Measurements from ENCODE around the gene SLC29A2. TPM values are rescaled to one million over a fixed set of nuclear protein-coding genes. Genes with fewer than 3 reads are reported as not detected.
A peak's percentile ranks its signal among the peaks of the same experiment; 100 is the strongest.

SLC29A2 gene, protein sequence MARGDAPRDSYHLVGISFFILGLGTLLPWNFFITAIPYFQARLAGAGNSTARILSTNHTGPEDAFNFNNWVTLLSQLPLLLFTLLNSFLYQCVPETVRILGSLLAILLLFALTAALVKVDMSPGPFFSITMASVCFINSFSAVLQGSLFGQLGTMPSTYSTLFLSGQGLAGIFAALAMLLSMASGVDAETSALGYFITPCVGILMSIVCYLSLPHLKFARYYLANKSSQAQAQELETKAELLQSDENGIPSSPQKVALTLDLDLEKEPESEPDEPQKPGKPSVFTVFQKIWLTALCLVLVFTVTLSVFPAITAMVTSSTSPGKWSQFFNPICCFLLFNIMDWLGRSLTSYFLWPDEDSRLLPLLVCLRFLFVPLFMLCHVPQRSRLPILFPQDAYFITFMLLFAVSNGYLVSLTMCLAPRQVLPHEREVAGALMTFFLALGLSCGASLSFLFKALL
- 1.1 TPM for total RNA-seq
- 2.1 TPM for polyA plus RNA-seq

DNA sequence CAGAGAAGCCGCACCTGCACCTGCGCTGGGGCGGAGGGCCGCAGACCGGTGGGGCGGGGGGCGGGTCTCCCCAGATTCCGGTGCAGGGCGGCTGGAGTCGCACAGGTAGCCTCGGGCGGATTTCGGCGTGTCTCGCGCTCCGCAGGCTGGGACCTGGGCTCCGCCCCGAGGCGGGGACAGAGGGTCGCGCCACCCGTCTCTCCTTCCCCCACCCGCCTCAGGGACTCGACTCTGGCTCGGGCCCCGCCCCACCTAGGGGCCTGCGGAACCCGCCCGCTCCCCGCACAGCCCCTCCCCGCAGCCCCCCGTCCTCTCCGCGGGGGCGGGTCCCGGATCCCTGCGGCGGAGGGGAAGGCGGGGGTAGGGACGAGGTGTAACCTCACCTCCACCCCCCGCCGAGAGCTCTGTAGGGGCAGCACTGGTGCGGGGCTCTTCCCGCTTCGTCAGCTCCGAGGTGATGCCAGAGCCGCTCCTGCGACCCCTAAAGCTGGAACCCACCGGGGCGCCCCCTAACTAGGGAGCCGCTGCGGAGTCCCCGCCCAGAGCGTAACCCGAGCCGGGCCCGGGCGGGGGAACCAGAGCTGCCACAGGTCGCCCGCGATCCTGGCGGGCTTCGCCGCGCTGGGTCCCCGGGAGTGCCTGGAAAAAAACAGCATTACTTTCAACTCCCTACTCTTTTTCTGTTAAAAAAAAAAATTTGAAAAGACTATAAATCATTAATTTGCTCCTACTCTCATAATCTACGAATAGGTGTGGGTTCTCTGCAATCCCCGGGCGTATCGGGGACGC, at the start of gene SLC29A2:
TSS of gene SLC29A2 (minus strand) at position 134 of the 789 bp plus-strand sequence. CDS start 169 bp downstream, outside the sequence.
- H3K4me3 ChIP-seq (ENCODE audit: low read depth, low read length), result peak within 1 kb of the TSS; percentile 57
- DNase-seq (ENCODE audit: extremely low spot score), result peak; percentile 53
- H3K4me1 ChIP-seq (ENCODE audit: insufficient read depth), result no peaks in the 10 kb centered on the region
- WGBS, result under 1% methylated on average over 71 of the region's 72 CpGs
- H3K27ac ChIP-seq (ENCODE audit: low read depth), result peak within 1 kb of the TSS; percentile 31
- no peaks in the 10 kb centered on the region for H3K36me3 ChIP-seq (ENCODE audit: insufficient read depth)

DNA sequence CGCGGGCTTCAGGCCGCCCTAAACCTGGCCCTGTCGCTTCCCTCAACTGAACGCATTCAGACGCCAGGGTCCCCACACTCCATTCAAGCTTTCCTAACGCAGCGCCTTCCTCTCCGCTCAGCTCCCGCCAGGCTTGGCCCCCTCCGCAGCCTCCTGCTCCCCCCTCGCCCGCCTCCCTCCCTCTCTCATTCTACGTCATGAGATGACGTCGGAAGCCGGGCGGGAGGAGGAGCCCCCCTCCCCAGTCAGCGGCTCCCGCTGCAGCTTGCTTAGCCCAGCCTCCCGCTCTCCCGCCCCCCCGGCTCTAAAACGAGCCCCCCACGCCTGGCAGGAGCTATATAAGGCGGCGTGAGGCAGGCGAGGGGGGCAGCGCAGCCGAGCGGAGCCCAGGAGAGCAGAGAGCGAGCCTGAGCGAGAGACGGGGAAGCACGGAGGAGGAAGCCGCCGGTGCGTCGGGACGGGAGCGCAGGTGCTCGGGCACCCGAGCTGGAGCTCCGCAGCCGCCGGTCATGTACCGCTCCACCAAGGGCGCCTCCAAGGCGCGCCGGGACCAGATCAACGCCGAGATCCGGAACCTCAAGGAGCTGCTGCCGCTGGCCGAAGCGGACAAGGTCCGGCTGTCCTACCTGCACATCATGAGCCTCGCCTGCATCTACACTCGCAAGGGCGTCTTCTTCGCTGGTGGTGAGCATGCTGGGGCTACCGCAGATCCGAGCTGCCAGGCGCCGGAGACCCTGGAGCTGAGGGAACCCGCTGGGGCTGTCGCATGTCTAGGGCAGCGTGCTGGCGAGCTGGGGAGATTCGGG, 49.3 kb upstream of the SLC29A2 start, which contains the start of gene NPAS4:
TSS of gene NPAS4 (plus strand) at position 365 of the 806 bp plus-strand sequence. CDS start at position 510, 145 bp downstream.
- Histone ChIP-seq H3K4me1 (ENCODE audit: insufficient read depth) (no peaks in the 10 kb centered on the region), H3K4me3 (ENCODE audit: low read depth, low read length) (no peak within 1 kb of the TSS), H3K36me3 (ENCODE audit: insufficient read depth) (no peaks in the 10 kb centered on the region), H3K27ac (ENCODE audit: low read depth) (no peak within 1 kb of the TSS)
- no peak for DNase-seq (ENCODE audit: extremely low spot score)
- WGBS, result 18% methylated on average over 71 of the region's 71 CpGs

DNA sequence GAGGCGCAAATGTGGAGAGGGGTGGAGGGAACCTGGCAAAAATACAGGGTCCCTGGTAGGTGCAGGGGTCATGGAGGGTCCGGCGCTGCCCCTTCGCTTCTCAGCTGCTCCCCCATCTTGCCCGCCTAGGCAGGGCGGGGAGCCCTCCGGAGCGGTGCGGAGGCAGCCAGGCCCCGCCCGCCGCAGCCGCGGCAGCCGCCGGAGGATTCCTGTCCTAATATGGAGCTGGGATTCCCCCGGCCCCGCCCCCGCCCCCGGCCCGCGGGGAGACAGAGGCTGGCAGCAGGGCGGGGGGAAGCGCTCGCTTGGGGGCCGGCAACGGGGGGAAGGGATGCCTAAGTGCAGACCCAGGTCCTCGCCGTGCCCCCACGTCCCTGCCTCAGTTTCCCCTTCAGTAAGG, 48.3 kb upstream of the SLC29A2 start:
- no peak for DNase-seq (ENCODE audit: extremely low spot score)
- Histone ChIP-seq H3K27ac (ENCODE audit: low read depth) (no peak overlapping the region), H3K4me1 (ENCODE audit: insufficient read depth) (no peaks in the 10 kb centered on the region), H3K36me3 (ENCODE audit: insufficient read depth) (no peaks in the 10 kb centered on the region), H3K4me3 (ENCODE audit: low read depth, low read length) (no peak overlapping the region)
- WGBS, result 5% methylated on average over 30 of the region's 30 CpGs

DNA sequence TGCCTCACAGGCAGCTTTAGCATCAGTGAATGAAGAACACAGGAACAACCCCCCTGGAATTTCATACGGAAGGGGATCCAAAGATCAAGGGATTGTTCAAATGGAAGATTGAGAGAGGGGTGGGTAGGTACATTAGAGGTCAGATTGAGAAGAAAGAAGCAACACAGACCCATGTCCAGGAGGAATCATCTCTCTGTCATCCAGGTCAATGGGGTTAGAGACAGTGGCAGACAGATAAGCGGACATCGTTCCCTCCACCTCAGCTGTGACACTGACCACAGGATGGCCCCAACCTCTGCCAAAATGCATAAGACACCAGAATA, 47.4 kb upstream of the SLC29A2 start:
- WGBS, result 57% methylated on average over 3 of the region's 3 CpGs
- Histone ChIP-seq H3K36me3 (ENCODE audit: insufficient read depth) (no peaks in the 10 kb centered on the region), H3K27ac (ENCODE audit: low read depth) (no peak overlapping the region), H3K4me1 (ENCODE audit: insufficient read depth) (no peaks in the 10 kb centered on the region), H3K4me3 (ENCODE audit: low read depth, low read length) (no peak overlapping the region)
- DNase-seq (ENCODE audit: extremely low spot score), result no peak

DNA sequence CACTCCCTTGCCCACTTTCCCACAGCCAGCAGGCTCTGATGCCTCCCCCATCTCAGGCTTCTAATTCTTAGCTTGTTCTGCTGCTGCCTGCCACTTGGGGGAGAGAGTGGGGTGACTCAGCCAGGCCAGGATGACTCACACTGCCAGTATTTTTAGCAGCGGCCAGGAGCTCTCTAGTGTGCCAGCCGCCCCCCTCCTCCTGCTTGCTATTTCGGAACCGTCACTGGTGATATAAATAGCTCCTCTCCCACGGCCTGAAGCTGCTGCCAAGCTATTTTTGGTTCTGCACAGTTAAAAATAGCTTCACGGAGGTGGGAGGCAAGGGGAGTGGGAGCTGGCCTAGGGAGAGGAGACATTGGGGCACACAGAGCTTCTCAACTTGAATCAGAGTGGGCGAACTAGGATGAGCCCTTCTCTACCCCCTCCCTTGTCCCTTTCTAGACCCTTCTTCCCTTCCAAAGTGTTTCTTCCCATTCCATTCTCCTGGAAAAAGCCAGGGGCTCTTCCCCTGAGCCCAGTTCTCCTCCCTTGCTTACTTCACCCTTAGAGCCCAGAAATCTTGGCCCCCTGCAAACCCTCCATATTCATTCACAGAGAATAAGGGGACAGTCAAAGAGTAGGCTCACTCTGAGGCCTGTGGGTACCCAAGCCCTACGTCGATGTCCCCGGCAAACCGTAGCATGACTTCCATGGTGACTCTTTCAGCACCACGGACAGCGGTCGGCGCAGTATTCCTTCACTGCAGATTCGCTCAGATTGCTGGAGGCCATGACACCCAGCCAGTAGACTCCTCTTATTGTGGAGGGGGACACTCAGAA, 46.8 kb upstream of the SLC29A2 start:
- WGBS, result 5% methylated on average over 16 of the region's 16 CpGs
- no peaks in the 10 kb centered on the region for H3K4me1 ChIP-seq (ENCODE audit: insufficient read depth)
- H3K36me3 ChIP-seq (ENCODE audit: insufficient read depth), result no peaks in the 10 kb centered on the region
- H3K27ac ChIP-seq (ENCODE audit: low read depth), result no peak overlapping the region
- H3K4me3 ChIP-seq (ENCODE audit: low read depth, low read length), result no peak overlapping the region
- DNase-seq (ENCODE audit: extremely low spot score), result no peak

DNA sequence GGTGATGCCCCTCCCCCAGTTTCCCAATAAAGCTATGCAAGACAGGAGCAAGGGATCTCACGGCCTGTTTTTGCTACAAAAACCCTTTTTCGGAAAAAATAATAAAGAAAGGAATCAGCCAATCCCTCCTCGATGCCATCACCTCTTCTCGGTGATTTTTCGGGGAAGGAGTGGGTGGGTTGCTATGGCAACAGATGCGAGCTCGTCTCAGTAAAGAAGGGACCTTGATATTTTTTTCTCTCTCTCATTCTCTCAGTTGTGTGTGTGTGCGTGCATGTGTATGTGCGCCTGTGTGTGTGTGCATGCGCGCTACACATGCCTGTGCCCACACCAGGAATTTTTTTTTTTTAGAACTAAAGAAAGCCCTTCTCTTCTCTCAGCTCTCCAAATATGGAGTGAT, 45.4 kb upstream of the SLC29A2 start:
- Histone ChIP-seq H3K4me3 (ENCODE audit: low read depth, low read length) (no peak overlapping the region), H3K4me1 (ENCODE audit: insufficient read depth) (no peaks in the 10 kb centered on the region), H3K27ac (ENCODE audit: low read depth) (no peak overlapping the region), H3K36me3 (ENCODE audit: insufficient read depth) (no peaks in the 10 kb centered on the region)
- 71% methylated on average over 11 of the region's 11 CpGs for WGBS
- DNase-seq (ENCODE audit: extremely low spot score), result no peak

DNA sequence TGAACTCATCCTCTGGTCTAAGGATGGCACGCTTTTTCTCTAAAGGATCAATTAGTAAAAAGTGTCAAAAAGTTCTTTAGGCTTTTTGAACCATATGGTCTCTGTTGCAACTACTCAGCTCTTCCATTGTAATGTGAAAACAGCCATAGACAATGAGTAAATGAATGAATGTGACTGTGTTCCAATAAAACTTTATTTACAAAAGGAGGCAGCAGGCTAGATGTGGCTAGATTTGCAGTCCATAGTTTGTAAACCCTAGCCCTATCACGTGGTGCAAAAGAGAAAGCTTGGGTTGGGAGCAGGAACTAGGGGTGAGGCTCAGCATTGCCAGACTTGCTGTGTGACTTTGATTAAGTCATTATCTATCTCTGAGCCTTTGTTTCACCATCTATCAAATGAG, 43.9 kb upstream of the SLC29A2 start:
- H3K4me1 ChIP-seq (ENCODE audit: insufficient read depth), result no peaks in the 10 kb centered on the region
- no peak overlapping the region for H3K27ac ChIP-seq (ENCODE audit: low read depth)

DNA sequence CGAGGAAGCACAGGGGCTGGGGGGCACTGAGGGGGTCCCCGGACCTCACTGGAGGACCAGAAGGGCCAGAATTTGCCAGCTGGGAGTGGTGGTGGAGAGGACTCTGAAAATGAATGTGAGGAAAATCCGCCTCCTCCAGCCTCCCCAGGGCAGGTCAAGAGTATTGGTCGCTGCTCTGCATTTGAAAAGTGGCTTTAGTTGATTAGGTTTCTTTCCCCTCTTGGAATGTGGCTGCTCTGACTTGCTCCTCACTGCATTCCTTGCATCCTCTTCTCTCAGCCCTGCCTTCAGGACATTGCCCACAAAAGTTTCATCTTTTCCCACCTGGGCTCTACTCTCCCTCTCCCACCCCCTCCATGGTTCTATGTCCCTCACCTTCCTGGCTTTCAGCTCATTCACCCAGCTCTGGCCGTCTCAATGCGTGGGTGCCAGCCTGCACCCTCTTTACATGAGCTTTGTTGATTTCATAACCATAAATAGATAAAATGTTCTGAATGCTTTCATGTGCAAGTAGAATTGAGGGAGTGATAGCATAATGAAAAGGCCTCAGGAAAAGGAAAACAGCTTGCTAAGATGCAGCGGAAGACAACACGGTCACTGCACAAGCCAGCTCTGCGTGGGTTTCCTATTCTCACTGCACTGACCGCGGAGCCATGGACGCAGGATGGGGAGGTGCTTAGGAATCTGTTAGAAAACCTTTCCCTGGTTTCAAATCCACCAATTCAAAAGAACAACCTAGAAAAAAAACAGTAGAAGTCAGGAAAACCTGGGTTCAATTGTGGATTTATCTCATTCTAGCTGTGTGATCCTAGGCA, 42.8 kb upstream of the SLC29A2 start:
- no peak overlapping the region for H3K27ac ChIP-seq (ENCODE audit: low read depth)
- no peak for DNase-seq (ENCODE audit: extremely low spot score)
- H3K4me3 ChIP-seq (ENCODE audit: low read depth, low read length), result no peak overlapping the region
- H3K4me1 ChIP-seq (ENCODE audit: insufficient read depth), result no peaks in the 10 kb centered on the region
- H3K36me3 ChIP-seq (ENCODE audit: insufficient read depth), result no peaks in the 10 kb centered on the region
- 58% methylated on average over 12 of the region's 12 CpGs for WGBS

More for the DNA sequence above, 43.9 kb upstream of the SLC29A2 start:
- no peak overlapping the region for H3K4me3 ChIP-seq (ENCODE audit: low read depth, low read length)
- 63% methylated on average over 2 of the region's 2 CpGs for WGBS
- no peak for DNase-seq (ENCODE audit: extremely low spot score)
- H3K36me3 ChIP-seq (ENCODE audit: insufficient read depth), result no peaks in the 10 kb centered on the region

DNA sequence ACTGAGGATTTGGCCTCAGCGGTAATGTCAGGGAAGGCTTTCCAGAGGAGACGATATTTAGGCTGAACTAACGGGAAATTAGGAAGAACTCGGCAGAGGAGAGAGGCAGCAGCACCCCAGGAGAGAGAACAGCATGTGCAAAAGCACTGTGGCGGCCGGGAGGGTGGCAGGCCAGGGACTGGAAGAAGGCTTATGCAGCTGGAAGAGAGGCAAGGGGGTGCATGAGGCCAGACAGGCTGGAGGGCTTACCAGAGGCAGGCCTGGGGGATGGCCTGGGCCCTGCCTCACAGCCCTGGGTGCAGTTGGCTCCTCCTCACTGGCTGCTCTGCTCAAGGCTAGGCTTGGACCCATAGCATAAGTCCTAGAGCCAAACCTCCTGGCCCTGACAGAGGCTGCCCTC, 41.6 kb upstream of the SLC29A2 start:
- no peaks in the 10 kb centered on the region for H3K36me3 ChIP-seq (ENCODE audit: insufficient read depth)
- 82% methylated on average over 6 of the region's 6 CpGs for WGBS
- H3K27ac ChIP-seq (ENCODE audit: low read depth), result no peak overlapping the region
- no peak for DNase-seq (ENCODE audit: extremely low spot score)
- H3K4me1 ChIP-seq (ENCODE audit: insufficient read depth), result peaks cover 1% of the 10 kb centered on the region
- no peak overlapping the region for H3K4me3 ChIP-seq (ENCODE audit: low read depth, low read length)

DNA sequence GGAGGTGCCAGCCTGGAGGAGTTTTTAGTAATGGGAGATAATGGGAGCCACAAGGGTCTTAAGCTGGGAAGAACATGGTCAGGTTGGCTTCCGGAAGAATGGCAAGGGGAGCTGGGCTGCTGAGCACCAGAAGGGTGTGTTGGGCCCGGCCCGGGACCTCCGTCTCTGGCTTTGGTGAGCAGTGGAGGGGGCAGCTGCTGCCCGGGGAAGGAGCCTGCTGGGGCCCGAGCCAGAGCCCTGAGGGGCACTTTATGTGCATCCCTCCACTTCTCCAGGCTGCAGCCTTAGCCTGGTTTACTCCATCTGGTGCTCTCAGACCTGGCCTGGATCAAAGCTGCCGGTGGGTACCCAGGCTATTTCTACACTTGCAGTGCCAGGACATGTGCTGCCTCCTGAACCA, 40.5 kb upstream of the SLC29A2 start:
- no peak for DNase-seq (ENCODE audit: extremely low spot score)
- H3K4me1 ChIP-seq (ENCODE audit: insufficient read depth), result peaks cover 1% of the 10 kb centered on the region
- 56% methylated on average over 7 of the region's 7 CpGs for WGBS
- no peak overlapping the region for H3K27ac ChIP-seq (ENCODE audit: low read depth)
- H3K36me3 ChIP-seq (ENCODE audit: insufficient read depth), result no peaks in the 10 kb centered on the region
- no peak overlapping the region for H3K4me3 ChIP-seq (ENCODE audit: low read depth, low read length)

DNA sequence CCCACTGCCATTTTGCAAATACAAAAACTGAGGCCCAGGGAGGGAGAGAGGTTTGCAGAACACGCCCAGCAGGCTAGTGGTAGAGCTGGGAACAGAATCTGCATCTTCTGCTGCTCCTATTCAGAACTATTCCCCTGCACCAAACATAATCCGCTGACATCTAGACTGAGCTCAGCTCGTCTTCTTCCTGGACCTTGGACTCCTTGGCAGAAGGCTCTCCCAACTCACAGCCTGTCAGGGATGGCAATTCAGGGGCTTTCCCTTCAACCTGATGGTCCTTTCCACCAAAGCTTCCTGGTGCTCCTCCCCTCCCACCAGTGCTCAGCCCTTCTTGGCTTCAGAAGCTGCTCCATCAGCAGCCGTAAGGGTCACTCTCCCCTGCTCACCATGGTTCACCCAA, 39.8 kb upstream of the SLC29A2 start:
- DNase-seq (ENCODE audit: extremely low spot score), result no peak
- WGBS, result 42% methylated on average over 4 of the region's 4 CpGs
- no peak overlapping the region for H3K4me3 ChIP-seq (ENCODE audit: low read depth, low read length)

DNA sequence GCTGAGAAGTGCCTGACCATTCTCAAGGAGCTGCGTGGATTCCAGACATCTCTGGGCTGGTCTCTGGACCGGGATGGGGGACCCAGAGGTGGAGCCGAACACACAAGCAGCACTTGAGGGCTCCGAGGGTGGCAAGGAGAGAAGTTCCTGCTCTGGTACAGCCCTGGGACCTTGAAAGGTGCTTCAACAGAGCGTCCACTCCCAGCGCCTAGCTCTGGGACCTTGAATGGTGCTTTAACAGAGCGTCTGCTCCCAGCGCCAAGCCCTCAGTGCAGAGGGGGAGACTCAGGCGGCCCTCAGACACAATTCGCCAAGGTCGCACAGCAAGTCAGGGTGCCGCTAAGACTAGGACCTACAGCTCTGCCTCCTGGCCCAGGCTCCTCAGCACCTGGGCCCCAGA, 38.6 kb upstream of the SLC29A2 start:
- 72% methylated on average over 12 of the region's 12 CpGs for WGBS
- Histone ChIP-seq H3K27ac (ENCODE audit: low read depth) (no peak overlapping the region), H3K4me3 (ENCODE audit: low read depth, low read length) (no peak overlapping the region), H3K36me3 (ENCODE audit: insufficient read depth) (no peaks in the 10 kb centered on the region), H3K4me1 (ENCODE audit: insufficient read depth) (peaks cover 1% of the 10 kb centered on the region)
- no peak for DNase-seq (ENCODE audit: extremely low spot score)

More for the DNA sequence above, 39.8 kb upstream of the SLC29A2 start:
- Histone ChIP-seq H3K4me1 (ENCODE audit: insufficient read depth) (peaks cover 1% of the 10 kb centered on the region), H3K27ac (ENCODE audit: low read depth) (no peak overlapping the region), H3K36me3 (ENCODE audit: insufficient read depth) (no peaks in the 10 kb centered on the region)
